Adrenal gland (tissue), 5 donors: ENCODE measurements around the gene FCN1.

Experiments
- POLR2A ChIP-seq, 2 donors: fragments of 450-650 bp; IDR thresholded peaks; one replicate each; pipeline ENCODE4 v1.6.1; 2017; ENCODE audit warnings: antibody characterized with exemption in 2 of 2, mild to moderate bottlenecking in 2 of 2, moderate library complexity in 1 of 2
- TF ChIP-seq, protein P1 (sequence below), 6 experiments: fragments of 450-650 bp in 4 of 6; fragments of 200-600 bp in 2 of 6; sonication (generic) in 1 of 6; IDR thresholded peaks; 1 replicate in 5 of 6; 2 replicates in 1 of 6; pipeline versions ENCODE4 v1.5.1 to v1.8.0; 2016 to 2021; ENCODE audit warnings: antibody characterized with exemption in 6 of 6, mild to moderate bottlenecking in 2 of 6, moderate library complexity in 1 of 6
- donor health status: DM: no; HTN: no; CAD: no.

DNA sequence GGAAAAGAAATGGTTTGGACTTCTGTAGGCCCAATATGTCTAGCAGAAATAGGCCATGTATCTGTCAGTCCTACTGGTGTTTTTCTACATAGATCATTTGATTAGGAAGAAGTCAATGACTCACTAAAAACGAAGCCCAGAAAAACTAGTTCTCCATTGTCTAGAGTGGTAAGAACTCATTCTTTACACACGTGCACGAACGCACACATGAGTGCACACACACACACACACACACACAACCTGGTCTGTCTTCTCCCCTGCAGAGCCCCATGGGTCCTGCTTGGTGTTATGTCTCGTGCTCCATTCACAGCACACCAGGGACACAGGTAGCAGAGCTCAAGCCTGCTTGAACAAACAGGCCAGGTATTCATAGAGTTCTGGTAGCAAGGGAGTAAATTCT lies 14.9 kb upstream of the FCN1 start:
- TF ChIP-seq, protein P1, sequence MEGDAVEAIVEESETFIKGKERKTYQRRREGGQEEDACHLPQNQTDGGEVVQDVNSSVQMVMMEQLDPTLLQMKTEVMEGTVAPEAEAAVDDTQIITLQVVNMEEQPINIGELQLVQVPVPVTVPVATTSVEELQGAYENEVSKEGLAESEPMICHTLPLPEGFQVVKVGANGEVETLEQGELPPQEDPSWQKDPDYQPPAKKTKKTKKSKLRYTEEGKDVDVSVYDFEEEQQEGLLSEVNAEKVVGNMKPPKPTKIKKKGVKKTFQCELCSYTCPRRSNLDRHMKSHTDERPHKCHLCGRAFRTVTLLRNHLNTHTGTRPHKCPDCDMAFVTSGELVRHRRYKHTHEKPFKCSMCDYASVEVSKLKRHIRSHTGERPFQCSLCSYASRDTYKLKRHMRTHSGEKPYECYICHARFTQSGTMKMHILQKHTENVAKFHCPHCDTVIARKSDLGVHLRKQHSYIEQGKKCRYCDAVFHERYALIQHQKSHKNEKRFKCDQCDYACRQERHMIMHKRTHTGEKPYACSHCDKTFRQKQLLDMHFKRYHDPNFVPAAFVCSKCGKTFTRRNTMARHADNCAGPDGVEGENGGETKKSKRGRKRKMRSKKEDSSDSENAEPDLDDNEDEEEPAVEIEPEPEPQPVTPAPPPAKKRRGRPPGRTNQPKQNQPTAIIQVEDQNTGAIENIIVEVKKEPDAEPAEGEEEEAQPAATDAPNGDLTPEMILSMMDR (IDR thresholded peaks at IDR 0.05), result no peak
- no peak for TF ChIP-seq POLR2A (IDR thresholded peaks at IDR 0.05)
